ENCODE measurements around the gene CDH20. TPM values are rescaled to one million over a fixed set of nuclear protein-coding genes. Genes with fewer than 3 reads are reported as not detected.

The CDH20 gene
- total and polyA plus RNA-seq, 2 donors (not counting 1 experiment from before 2014, with no cell fraction given), result 0.24 TPM; not detected in 1

DNA sequence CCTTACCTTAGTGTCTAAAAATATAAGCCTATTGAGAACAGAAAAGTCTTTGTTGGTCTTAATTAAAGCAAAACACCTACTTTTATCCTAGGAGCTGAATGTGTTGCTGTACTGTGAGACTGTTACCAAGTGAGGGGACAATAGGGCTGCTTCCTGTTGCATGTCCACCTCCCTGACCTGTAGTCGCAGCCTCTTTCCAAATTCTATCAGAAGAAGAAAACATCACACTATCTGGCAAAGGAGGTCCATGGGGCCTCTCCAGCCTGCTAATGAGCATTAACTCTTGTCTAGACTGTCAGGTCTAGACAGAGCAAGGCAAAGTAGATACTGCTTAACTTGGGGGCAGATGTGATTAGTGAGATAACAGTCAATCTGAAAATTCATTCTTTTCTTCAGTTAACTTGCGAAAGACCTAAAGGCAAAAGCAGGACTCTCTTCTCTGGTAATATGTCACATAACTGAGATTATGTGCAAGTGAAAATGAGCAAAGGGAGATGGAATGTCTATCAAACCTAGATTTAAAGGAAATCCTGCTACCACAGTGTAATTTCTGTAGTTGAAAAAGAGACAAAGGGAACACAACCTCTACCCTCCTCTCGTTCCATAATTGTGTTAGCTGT lies 66.9 kb downstream of the CDH20 start:
- Histone ChIP-seq H3K27ac (ENCODE audit: insufficient read depth, low read length) (peak overlapping the region; percentile 60), H3K27me3 (ENCODE audit: control insufficient read depth, insufficient read depth, low read length) (no peaks in the 10 kb centered on the region), H3K9ac (ENCODE audit: insufficient read depth, low read length) (no peak overlapping the region), H3K36me3 (ENCODE audit: control insufficient read depth, insufficient read depth, low read length) (no peaks in the 10 kb centered on the region), H3K4me2 (ENCODE audit: extremely low read depth, insufficient read depth, low read length) (peak overlapping the region; percentile 73), H3K4me1 (ENCODE audit: control insufficient read depth, extremely low read depth, insufficient read depth, low read length) (peaks cover 13% of the 10 kb centered on the region), H3K79me2 (ENCODE audit: control insufficient read depth, insufficient read depth, low read length) (no peaks in the 10 kb centered on the region), H3K4me3 (replicated peaks in 1 of 4; ENCODE audit: control extremely low read depth in 1 of 4, insufficient read depth in 1 of 4, low read depth in 3 of 4, low read length in 4 of 4) (no peak overlapping the region), H2AFZ (ENCODE audit: low read length) (no peak overlapping the region), H4K20me1 (ENCODE audit: control insufficient read depth, extremely low read depth, insufficient read depth, low read length) (no peaks in the 10 kb centered on the region), H3K9me3 (ENCODE audit: control insufficient read depth, insufficient read depth, low read depth, low read length) (no peaks in the 10 kb centered on the region)
- TF ChIP-seq, protein P1, sequence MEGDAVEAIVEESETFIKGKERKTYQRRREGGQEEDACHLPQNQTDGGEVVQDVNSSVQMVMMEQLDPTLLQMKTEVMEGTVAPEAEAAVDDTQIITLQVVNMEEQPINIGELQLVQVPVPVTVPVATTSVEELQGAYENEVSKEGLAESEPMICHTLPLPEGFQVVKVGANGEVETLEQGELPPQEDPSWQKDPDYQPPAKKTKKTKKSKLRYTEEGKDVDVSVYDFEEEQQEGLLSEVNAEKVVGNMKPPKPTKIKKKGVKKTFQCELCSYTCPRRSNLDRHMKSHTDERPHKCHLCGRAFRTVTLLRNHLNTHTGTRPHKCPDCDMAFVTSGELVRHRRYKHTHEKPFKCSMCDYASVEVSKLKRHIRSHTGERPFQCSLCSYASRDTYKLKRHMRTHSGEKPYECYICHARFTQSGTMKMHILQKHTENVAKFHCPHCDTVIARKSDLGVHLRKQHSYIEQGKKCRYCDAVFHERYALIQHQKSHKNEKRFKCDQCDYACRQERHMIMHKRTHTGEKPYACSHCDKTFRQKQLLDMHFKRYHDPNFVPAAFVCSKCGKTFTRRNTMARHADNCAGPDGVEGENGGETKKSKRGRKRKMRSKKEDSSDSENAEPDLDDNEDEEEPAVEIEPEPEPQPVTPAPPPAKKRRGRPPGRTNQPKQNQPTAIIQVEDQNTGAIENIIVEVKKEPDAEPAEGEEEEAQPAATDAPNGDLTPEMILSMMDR (conservative IDR thresholded peaks at IDR 0.05 in 1 of 2, IDR thresholded peaks at IDR 0.05 in 1 of 2; ENCODE audit: low read depth in 1 of 2, low read length in 2 of 2), result no peak
- TF ChIP-seq EZH2 (IDR thresholded peaks at IDR 0.05; ENCODE audit: low read length, missing control alignments), result no peak
- DNase-seq (ENCODE audit: low read depth in 2 of 2), result peak in 1 of 2 donors; percentile 22

DNA sequence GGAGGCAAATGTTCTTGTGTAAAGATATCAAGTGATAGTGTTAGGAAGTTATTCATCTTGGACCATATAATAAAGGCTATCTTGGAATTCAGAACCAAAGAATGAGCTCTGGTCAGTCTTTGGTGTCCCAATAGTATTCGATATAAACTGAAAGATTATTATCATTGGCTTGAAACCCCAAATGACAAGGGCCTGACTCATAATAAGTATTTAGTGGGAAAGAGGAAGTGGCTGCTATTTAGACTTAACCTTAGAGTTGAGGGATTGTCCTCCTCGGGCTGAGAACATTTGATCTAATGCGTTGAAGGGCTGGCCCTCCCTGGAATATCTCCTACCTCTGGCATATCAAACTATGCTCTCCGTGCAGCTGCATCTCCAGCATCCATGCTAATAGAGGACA lies 67.5 kb downstream of the CDH20 start:
- Histone ChIP-seq H3K4me1 (ENCODE audit: control insufficient read depth, extremely low read depth, insufficient read depth, low read length) (peaks cover 13% of the 10 kb centered on the region), H3K27ac (ENCODE audit: insufficient read depth, low read length) (no peak overlapping the region), H4K20me1 (ENCODE audit: control insufficient read depth, extremely low read depth, insufficient read depth, low read length) (no peaks in the 10 kb centered on the region), H3K9ac (ENCODE audit: insufficient read depth, low read length) (no peak overlapping the region), H3K27me3 (ENCODE audit: control insufficient read depth, insufficient read depth, low read length) (no peaks in the 10 kb centered on the region), H3K9me3 (ENCODE audit: control insufficient read depth, insufficient read depth, low read depth, low read length) (no peaks in the 10 kb centered on the region), H2AFZ (ENCODE audit: low read length) (no peak overlapping the region), H3K36me3 (ENCODE audit: control insufficient read depth, insufficient read depth, low read length) (no peaks in the 10 kb centered on the region), H3K4me3 (replicated peaks in 1 of 4; ENCODE audit: control extremely low read depth in 1 of 4, insufficient read depth in 1 of 4, low read depth in 3 of 4, low read length in 4 of 4) (no peak overlapping the region), H3K4me2 (ENCODE audit: extremely low read depth, insufficient read depth, low read length) (peak overlapping the region; percentile 59), H3K79me2 (ENCODE audit: control insufficient read depth, insufficient read depth, low read length) (no peaks in the 10 kb centered on the region)
- TF ChIP-seq, protein P1 (conservative IDR thresholded peaks at IDR 0.05 in 1 of 2, IDR thresholded peaks at IDR 0.05 in 1 of 2; ENCODE audit: low read depth in 1 of 2, low read length in 2 of 2), result no peak
- no peak for TF ChIP-seq EZH2 (IDR thresholded peaks at IDR 0.05; ENCODE audit: low read length, missing control alignments)
- DNase-seq (ENCODE audit: low read depth in 2 of 2), result peak; percentile 72 to 87

DNA sequence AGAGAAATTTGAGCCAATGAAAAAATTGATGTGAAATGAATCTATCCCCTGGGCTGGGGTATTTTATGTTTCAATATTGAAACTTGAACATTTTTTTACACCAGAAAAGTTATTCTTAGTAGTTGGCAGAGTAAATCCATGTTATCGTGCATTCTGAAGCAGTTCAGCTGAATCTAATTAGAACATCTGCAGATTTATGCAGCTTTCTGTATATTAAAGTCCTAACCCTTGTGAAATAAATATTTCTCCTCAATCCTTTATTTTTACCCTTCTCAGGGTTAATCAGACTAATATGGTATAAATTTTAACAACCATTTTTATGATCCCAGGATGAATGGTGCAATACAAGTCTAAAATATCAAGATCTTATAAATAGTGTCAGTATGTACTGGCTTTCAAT lies 69.5 kb downstream of the CDH20 start:
- no peak overlapping the region for H3K4me2 ChIP-seq (ENCODE audit: extremely low read depth, insufficient read depth, low read length)
- H3K9ac ChIP-seq (ENCODE audit: insufficient read depth, low read length), result no peak overlapping the region
- no peaks in the 10 kb centered on the region for H4K20me1 ChIP-seq (ENCODE audit: control insufficient read depth, extremely low read depth, insufficient read depth, low read length)
- peaks cover 13% of the 10 kb centered on the region for H3K4me1 ChIP-seq (ENCODE audit: control insufficient read depth, extremely low read depth, insufficient read depth, low read length)
- H3K4me3 ChIP-seq (replicated peaks in 1 of 4; ENCODE audit: control extremely low read depth in 1 of 4, insufficient read depth in 1 of 4, low read depth in 3 of 4, low read length in 4 of 4), result no peak overlapping the region
- H3K27ac ChIP-seq (ENCODE audit: insufficient read depth, low read length), result no peak overlapping the region
- no peak overlapping the region for H2AFZ ChIP-seq (ENCODE audit: low read length)
- no peaks in the 10 kb centered on the region for H3K27me3 ChIP-seq (ENCODE audit: control insufficient read depth, insufficient read depth, low read length)
- H3K36me3 ChIP-seq (ENCODE audit: control insufficient read depth, insufficient read depth, low read length), result no peaks in the 10 kb centered on the region
- DNase-seq (ENCODE audit: low read depth in 2 of 2), result no peak
- no peaks in the 10 kb centered on the region for H3K9me3 ChIP-seq (ENCODE audit: control insufficient read depth, insufficient read depth, low read depth, low read length)
- no peaks in the 10 kb centered on the region for H3K79me2 ChIP-seq (ENCODE audit: control insufficient read depth, insufficient read depth, low read length)
- TF ChIP-seq, protein P1 (conservative IDR thresholded peaks at IDR 0.05 in 1 of 2, IDR thresholded peaks at IDR 0.05 in 1 of 2; ENCODE audit: low read depth in 1 of 2, low read length in 2 of 2), result no peak
- TF ChIP-seq EZH2 (IDR thresholded peaks at IDR 0.05; ENCODE audit: low read length, missing control alignments), result no peak

Data from fibroblast of lung (primary cell).